OCI-LY7 (cell line): ENCODE measurements around the gene NUP58. TPM values are rescaled to one million over a fixed set of nuclear protein-coding genes. Genes with fewer than 3 reads are reported as not detected.

Experiments
- BruUV-seq: library from RNA; stranded (reverse); fragments of 400-500 nt; replicated peaks from 2 replicates; lab custom pipeline; 2021; lab: Mats Ljungman, UMichigan
- CTCF ChIA-PET: fragments of 300-600 bp; sonication (Branson Sonifier 250); formaldehyde crosslinking; loops from one replicate; lab custom pipeline; 2022; ENCODE audit warnings: antibody characterized with exemption; ENCODE audit not compliant: unreplicated experiment; lab: Charles Lee
- POLR2A ChIA-PET: fragments of 300-600 bp; sonication (Branson Sonifier 250); formaldehyde crosslinking; loops from one replicate; lab custom pipeline; 2022; ENCODE audit warnings: antibody characterized with exemption; lab: Charles Lee
- DNase-seq: peaks from one replicate; pipeline ENCODE4 v3.0.0-alpha.2; 2015; ENCODE audit warnings: low spot score
- H2AFZ ChIP-seq: fragments of 200-600 bp; sonication (generic), shearing (Covaris generic); 2 replicates; pipeline ENCODE4 v1.6.1; 2014; ENCODE audit warnings: mild to moderate bottlenecking, antibody characterized with exemption, low read length, moderate library complexity
- H3K27ac ChIP-seq: fragments of 200-600 bp; sonication (generic); 2 replicates; pipeline ENCODE4 v1.5.1; 2014; ENCODE audit warnings: mixed run types, low read depth, mild to moderate bottlenecking, moderate library complexity, low read length, inconsistent platforms; ENCODE audit not compliant: poor library complexity, severe bottlenecking
- H3K36me3 ChIP-seq: fragments of 200-600 bp; sonication (generic); 2 replicates; pipeline ENCODE4 v1.6.1; 2014; ENCODE audit warnings: mild to moderate bottlenecking, antibody characterized with exemption, low read length, moderate library complexity, mixed read lengths; ENCODE audit not compliant: insufficient read depth
- H3K4me1 ChIP-seq: fragments of 200-600 bp; sonication (generic); 2 replicates; pipeline ENCODE4 v1.5.1; 2014; ENCODE audit warnings: mild to moderate bottlenecking, low read length; ENCODE audit not compliant: insufficient read depth, poor library complexity, severe bottlenecking
- H3K4me2 ChIP-seq: fragments of 200-600 bp; sonication (generic); 2 replicates; pipeline ENCODE4 v1.6.1; 2014; ENCODE audit warnings: mild to moderate bottlenecking, low read length
- H3K4me3 ChIP-seq: fragments of 200-600 bp; sonication (generic); 2 replicates; pipeline ENCODE4 v1.5.1; 2014; ENCODE audit warnings: mild to moderate bottlenecking, low read depth, low read length; ENCODE audit not compliant: poor library complexity, severe bottlenecking
- H3K79me2 ChIP-seq: fragments of 200-600 bp; sonication (generic); 2 replicates; pipeline ENCODE4 v1.6.1; 2016; ENCODE audit warnings: low read depth, mild to moderate bottlenecking, low read length, moderate library complexity, mixed read lengths; ENCODE audit not compliant: insufficient read depth
- H3K9me2 ChIP-seq: fragments of 200-600 bp; sonication (generic); 2 replicates; pipeline ENCODE4 v1.6.1; 2016; ENCODE audit warnings: mild to moderate bottlenecking, low read length, mixed read lengths; ENCODE audit not compliant: insufficient read depth
- H3K9me3 ChIP-seq: fragments of 200-600 bp; sonication (generic); 2 replicates; pipeline ENCODE4 v1.6.1; 2014; ENCODE audit warnings: mild to moderate bottlenecking, mixed run types, low read length, mixed read lengths
- H4K20me1 ChIP-seq: fragments of 200-600 bp; sonication (generic); 2 replicates; pipeline ENCODE4 v1.6.1; 2014; ENCODE audit warnings: mild to moderate bottlenecking, antibody characterized with exemption, low read length, moderate library complexity, mixed read lengths; ENCODE audit not compliant: insufficient read depth
- EZH2phosphoT487 ChIP-seq: fragments of 200-600 bp; sonication (generic); IDR thresholded peaks from 2 replicates; pipeline ENCODE4 v1.6.1; 2018; ENCODE audit warnings: low read depth, borderline replicate concordance, mild to moderate bottlenecking, mixed run types, antibody characterized with exemption, low read length, moderate library complexity, mixed read lengths
- intact Hi-C: fragments of 100-400 bp; cut with micrococcal nuclease; formaldehyde crosslinking; loops from one replicate; pipeline ENCODE4 v1.10.0; 2022; ENCODE audit not compliant: unreplicated experiment
- total RNA-seq, 2 experiments: library from RNA; depleted of rRNA in 1 of 2; stranded (reverse); fragments of >200 nt in 1 of 2; shearing (Covaris generic) in 1 of 2; gene quantifications; 2 replicates each; pipeline ENCODE4 v1.2.3, GENCODE V29; 2014 to 2022
- TF ChIP-seq, protein P1 (sequence below): fragments of 200-600 bp; sonication (generic); conservative IDR thresholded peaks from 2 replicates; pipeline ENCODE4 v1.5.1; 2014; ENCODE audit warnings: mild to moderate bottlenecking, antibody characterized with exemption, low read length, moderate library complexity, mixed read lengths

NUP58 gene
- total RNA-seq, 2 experiments from 2014 or later, result 82.7 to 127 TPM

DNA sequence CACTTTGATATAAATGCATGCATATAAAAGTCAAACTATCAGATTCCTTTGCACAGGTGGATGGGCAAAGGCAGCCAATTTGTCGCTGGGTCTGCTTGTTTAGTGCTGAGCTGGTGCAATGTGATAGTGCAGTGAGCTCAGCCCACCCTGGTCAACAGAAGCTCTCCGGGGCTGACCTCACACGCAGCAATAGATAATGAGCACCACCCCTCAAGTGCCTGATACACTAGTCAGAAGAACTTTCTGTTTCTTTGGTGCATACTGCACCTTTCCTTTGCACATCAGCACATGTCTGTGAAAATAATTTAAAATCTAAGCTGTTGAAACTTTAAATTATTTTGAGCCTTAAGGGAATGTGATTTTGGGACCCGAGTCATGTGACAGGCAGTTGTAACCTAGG, 90.5 kb downstream of the NUP58 start:
- H3K36me3 ChIP-seq, result no peaks in the 10 kb centered on the region
- H3K4me2 ChIP-seq, result no peak overlapping the region
- CTCF ChIA-PET, result no interaction called here
- POLR2A ChIA-PET, result no interaction called here
- H3K27ac ChIP-seq, result no peak overlapping the region
- H3K79me2 ChIP-seq, result no peaks in the 10 kb centered on the region
- H3K4me3 ChIP-seq, result no peak overlapping the region
- H3K9me3 ChIP-seq, result no peaks in the 10 kb centered on the region
- no peak overlapping the region for H2AFZ ChIP-seq
- H3K9me2 ChIP-seq, result no peaks in the 10 kb centered on the region
- TF ChIP-seq, protein P1, sequence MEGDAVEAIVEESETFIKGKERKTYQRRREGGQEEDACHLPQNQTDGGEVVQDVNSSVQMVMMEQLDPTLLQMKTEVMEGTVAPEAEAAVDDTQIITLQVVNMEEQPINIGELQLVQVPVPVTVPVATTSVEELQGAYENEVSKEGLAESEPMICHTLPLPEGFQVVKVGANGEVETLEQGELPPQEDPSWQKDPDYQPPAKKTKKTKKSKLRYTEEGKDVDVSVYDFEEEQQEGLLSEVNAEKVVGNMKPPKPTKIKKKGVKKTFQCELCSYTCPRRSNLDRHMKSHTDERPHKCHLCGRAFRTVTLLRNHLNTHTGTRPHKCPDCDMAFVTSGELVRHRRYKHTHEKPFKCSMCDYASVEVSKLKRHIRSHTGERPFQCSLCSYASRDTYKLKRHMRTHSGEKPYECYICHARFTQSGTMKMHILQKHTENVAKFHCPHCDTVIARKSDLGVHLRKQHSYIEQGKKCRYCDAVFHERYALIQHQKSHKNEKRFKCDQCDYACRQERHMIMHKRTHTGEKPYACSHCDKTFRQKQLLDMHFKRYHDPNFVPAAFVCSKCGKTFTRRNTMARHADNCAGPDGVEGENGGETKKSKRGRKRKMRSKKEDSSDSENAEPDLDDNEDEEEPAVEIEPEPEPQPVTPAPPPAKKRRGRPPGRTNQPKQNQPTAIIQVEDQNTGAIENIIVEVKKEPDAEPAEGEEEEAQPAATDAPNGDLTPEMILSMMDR, result no peak
- TF ChIP-seq EZH2phosphoT487, result no peak
- no peaks in the 10 kb centered on the region for H3K4me1 ChIP-seq
- intact Hi-C loops, result no loop called here
- H4K20me1 ChIP-seq, result no peaks in the 10 kb centered on the region
- DNase-seq, result no peak
- no TSS peak for BruUV-seq

Other genes starting within 250 kb of the NUP58 start
- 0.13 TPM in 1 of 2 replicates, not detected in the other for gene PABPC3, start 205.5 kb upstream of the NUP58 start, total RNA-seq (2014; rRNA removed; shearing (Covaris generic))
- gene PABPC3, start 205.5 kb upstream of the NUP58 start, total RNA-seq (2022), result 0.39 and 0.49 TPM in 2 replicates
- gene AMER2, start 129.3 kb upstream of the NUP58 start, total RNA-seq (2014; rRNA removed; shearing (Covaris generic)), result not detected in 2 replicates
- gene AMER2, start 129.3 kb upstream of the NUP58 start, total RNA-seq (2022), result not detected in 2 replicates
- gene MTMR6, start 14.1 kb upstream of the NUP58 start, total RNA-seq (2014; rRNA removed; shearing (Covaris generic)), result 6.2 and 6.4 TPM in 2 replicates
- gene MTMR6, start 14.1 kb upstream of the NUP58 start, total RNA-seq (2022), result 17.0 and 17.3 TPM in 2 replicates
- 0.05 TPM in 1 of 2 replicates, not detected in the other for gene ATP8A2, start 70.3 kb downstream of the NUP58 start, total RNA-seq (2014; rRNA removed; shearing (Covaris generic))
- 0.15 TPM in 1 of 2 replicates, not detected in the other for gene ATP8A2, start 70.3 kb downstream of the NUP58 start, total RNA-seq (2022)